Measurements from ENCODE around the gene AGAP6.
"Not testable (repeated sequence)": the region's sequence is repeated elsewhere in the genome, so short reads cannot be mapped to it uniquely, and the experiment has no call there.

Gene AGAP6

GRCh38 chr10:50015596-50016220, 27.5 kb downstream of the AGAP6 start:
- H2AFZ ChIP-seq (ENCODE audit: low read length): not testable (repeated sequence)

DNA sequence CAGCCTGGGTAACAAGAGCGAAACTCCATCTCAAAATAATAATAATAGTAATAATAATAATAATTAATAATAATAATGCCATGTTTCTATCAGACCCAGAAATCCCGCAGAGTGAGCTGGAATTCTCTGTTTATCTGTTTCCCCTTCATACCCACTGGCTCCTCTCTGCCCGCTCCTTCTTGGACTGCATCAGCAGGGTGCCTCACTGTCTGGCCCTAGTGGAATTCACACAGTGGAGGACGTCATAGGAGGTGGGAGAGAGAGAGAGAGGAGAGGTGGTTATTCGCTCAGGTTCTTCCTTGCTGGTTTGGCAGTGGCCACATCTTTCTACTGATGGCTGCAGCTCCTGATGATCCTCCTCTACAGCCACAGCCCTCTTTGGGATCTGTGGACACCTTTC, 28.7 kb downstream of the AGAP6 start:
- H3K9me3 ChIP-seq (ENCODE audit: low read length); H3K36me3 ChIP-seq (ENCODE audit: insufficient read depth, low read length); H3K9ac ChIP-seq (ENCODE audit: low read length); H3K79me2 ChIP-seq (ENCODE audit: insufficient read depth, low read length); H3K27me3 ChIP-seq (ENCODE audit: insufficient read depth, low read length); H3K4me2 ChIP-seq (ENCODE audit: low read length); H3K4me1 ChIP-seq (ENCODE audit: insufficient read depth, low read length, severe bottlenecking); H3F3A ChIP-seq (ENCODE audit: insufficient read depth, low read length); H3K9me2 ChIP-seq (ENCODE audit: low read depth, low read length); H3K4me3 ChIP-seq (ENCODE audit: low read depth, low read length, poor library complexity, severe bottlenecking); H2AFZ ChIP-seq (ENCODE audit: low read length); H3K27ac ChIP-seq (ENCODE audit: low read depth, low read length, poor library complexity, severe bottlenecking); H4K20me1 ChIP-seq (ENCODE audit: insufficient read depth, low read length): not testable (repeated sequence)

More at GRCh38 chr10:50015596-50016220, 27.5 kb downstream of the AGAP6 start:
- H3K27ac ChIP-seq (ENCODE audit: low read depth, low read length, poor library complexity, severe bottlenecking); H3K9me2 ChIP-seq (ENCODE audit: low read depth, low read length); H3F3A ChIP-seq (ENCODE audit: insufficient read depth, low read length); H3K36me3 ChIP-seq (ENCODE audit: insufficient read depth, low read length); H3K4me2 ChIP-seq (ENCODE audit: low read length); H3K9ac ChIP-seq (ENCODE audit: low read length); H3K27me3 ChIP-seq (ENCODE audit: insufficient read depth, low read length); H3K9me3 ChIP-seq (ENCODE audit: low read length); H3K79me2 ChIP-seq (ENCODE audit: insufficient read depth, low read length); H4K20me1 ChIP-seq (ENCODE audit: insufficient read depth, low read length); H3K4me3 ChIP-seq (ENCODE audit: low read depth, low read length, poor library complexity, severe bottlenecking); H3K4me1 ChIP-seq (ENCODE audit: insufficient read depth, low read length, severe bottlenecking): not testable (repeated sequence)

- H3K9me2 ChIP-seq (ENCODE audit: low read depth, low read length); H2AFZ ChIP-seq (ENCODE audit: low read length); H3K4me2 ChIP-seq (ENCODE audit: low read length); H3K9ac ChIP-seq (ENCODE audit: low read length); H3K27me3 ChIP-seq (ENCODE audit: insufficient read depth, low read length); H3F3A ChIP-seq (ENCODE audit: insufficient read depth, low read length); H3K27ac ChIP-seq (ENCODE audit: low read depth, low read length, poor library complexity, severe bottlenecking); H3K4me3 ChIP-seq (ENCODE audit: low read depth, low read length, poor library complexity, severe bottlenecking); H3K4me1 ChIP-seq (ENCODE audit: insufficient read depth, low read length, severe bottlenecking); H3K36me3 ChIP-seq (ENCODE audit: insufficient read depth, low read length); H4K20me1 ChIP-seq (ENCODE audit: insufficient read depth, low read length); H3K9me3 ChIP-seq (ENCODE audit: low read length); H3K79me2 ChIP-seq (ENCODE audit: insufficient read depth, low read length): not testable (repeated sequence)
Measured at GRCh38 chr10:50017646-50018045, 29.4 kb downstream of the AGAP6 start.

DNA sequence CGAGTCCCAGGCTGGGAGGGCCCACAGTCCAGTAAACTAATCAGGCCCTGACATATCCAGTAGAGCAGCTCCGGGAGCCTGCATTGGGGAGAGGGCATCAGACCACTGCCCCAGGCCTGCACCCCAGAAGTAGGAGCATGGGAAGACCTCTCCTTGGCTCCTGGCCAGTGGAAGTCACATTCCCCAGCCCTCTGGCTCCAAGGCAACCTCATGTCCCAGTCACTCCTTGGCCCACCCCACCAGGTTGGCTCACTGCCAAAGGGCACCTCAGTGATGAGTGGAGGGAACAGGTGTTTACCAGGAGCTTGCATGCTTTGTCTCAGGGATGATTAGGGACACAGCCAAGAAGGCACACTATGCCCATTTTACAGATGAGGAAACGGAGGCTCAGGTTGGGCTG, 31.1 kb downstream of the AGAP6 start:
- not testable (repeated sequence) for H3K27ac ChIP-seq (ENCODE audit: low read depth, low read length, poor library complexity, severe bottlenecking); H2AFZ ChIP-seq (ENCODE audit: low read length)

GRCh38 chr10:50020451-50021024, 32.3 kb downstream of the AGAP6 start:
- not testable (repeated sequence) for H3K27ac ChIP-seq (ENCODE audit: low read depth, low read length, poor library complexity, severe bottlenecking)

More for the DNA sequence above, 31.1 kb downstream of the AGAP6 start:
- not testable (repeated sequence) for H3F3A ChIP-seq (ENCODE audit: insufficient read depth, low read length); H3K9me2 ChIP-seq (ENCODE audit: low read depth, low read length); H3K79me2 ChIP-seq (ENCODE audit: insufficient read depth, low read length); H3K4me3 ChIP-seq (ENCODE audit: low read depth, low read length, poor library complexity, severe bottlenecking); H3K4me2 ChIP-seq (ENCODE audit: low read length); H3K9ac ChIP-seq (ENCODE audit: low read length); H3K27me3 ChIP-seq (ENCODE audit: insufficient read depth, low read length); H3K4me1 ChIP-seq (ENCODE audit: insufficient read depth, low read length, severe bottlenecking); H4K20me1 ChIP-seq (ENCODE audit: insufficient read depth, low read length); H3K36me3 ChIP-seq (ENCODE audit: insufficient read depth, low read length); H3K9me3 ChIP-seq (ENCODE audit: low read length)

More at GRCh38 chr10:50020451-50021024, 32.3 kb downstream of the AGAP6 start:
- H3K9me2 ChIP-seq (ENCODE audit: low read depth, low read length); H3K4me3 ChIP-seq (ENCODE audit: low read depth, low read length, poor library complexity, severe bottlenecking); H3K4me1 ChIP-seq (ENCODE audit: insufficient read depth, low read length, severe bottlenecking); H3K27me3 ChIP-seq (ENCODE audit: insufficient read depth, low read length); H3F3A ChIP-seq (ENCODE audit: insufficient read depth, low read length); H3K79me2 ChIP-seq (ENCODE audit: insufficient read depth, low read length); H3K36me3 ChIP-seq (ENCODE audit: insufficient read depth, low read length); H3K4me2 ChIP-seq (ENCODE audit: low read length); H2AFZ ChIP-seq (ENCODE audit: low read length); H4K20me1 ChIP-seq (ENCODE audit: insufficient read depth, low read length); H3K9ac ChIP-seq (ENCODE audit: low read length); H3K9me3 ChIP-seq (ENCODE audit: low read length): not testable (repeated sequence)

Measured in OCI-LY1 (cell line).